Left lung (tissue), 10 donors: ENCODE measurements around the gene CHMP4B. TPM values are rescaled to one million over a fixed set of nuclear protein-coding genes. Genes with fewer than 3 reads are reported as not detected.
A peak's percentile ranks its signal among the peaks of the same experiment; 100 is the strongest.

Experiments used
- ATAC-seq: fragments of 200-7000 bp; cut with Tn5 transposase; one replicate; pipeline ENCODE4 v1.9.1; 2020; ENCODE audit warnings: moderate library complexity
- DNase-seq, 4 donors: peaks; one replicate each; pipeline ENCODE4 v3.0.0-alpha.2; 2013 to 2020
- H3K27ac ChIP-seq, 2 donors: fragments of 200-600 bp; sonication (generic) in 1 of 2; one replicate each; pipeline versions ENCODE4 v1.5.0 to v1.8.0; 2020 to 2021
- H3K27me3 ChIP-seq, 2 donors: fragments of 200-600 bp; sonication (generic) in 1 of 2; one replicate each; pipeline versions ENCODE4 v1.5.0 to v1.8.0; 2020 to 2021
- H3K36me3 ChIP-seq, 2 donors: fragments of 200-600 bp; sonication (generic) in 1 of 2; one replicate each; pipeline versions ENCODE4 v1.5.0 to v1.8.0; 2020 to 2021
- H3K4me1 ChIP-seq, 2 donors: fragments of 200-600 bp; one replicate each; pipeline ENCODE4 v1.8.0; 2021
- H3K4me3 ChIP-seq, 2 donors: fragments of 200-600 bp; sonication (generic) in 1 of 2; one replicate each; pipeline versions ENCODE4 v1.5.0 to v1.8.0; 2020 to 2021; ENCODE audit warnings: mild to moderate bottlenecking in 1 of 2
- H3K9me3 ChIP-seq, 2 donors: fragments of 200-600 bp; sonication (generic) in 1 of 2; one replicate each; pipeline versions ENCODE4 v1.5.0 to v1.8.0; 2020 to 2021
- intact Hi-C, 2 donors: fragments of 100-400 bp; cut with DNase I; formaldehyde crosslinking; loops; one replicate each; pipeline versions ENCODE4 v1.11.2 to v1.14.2; 2022
- polyA plus RNA-seq, 6 donors: library from polyadenylated mRNA; unstranded; fragments of 120-200 nt; gene quantifications; one replicate each; pipeline ENCODE4 v1.2.1, GENCODE V29; 2013; ENCODE audit not compliant: insufficient read length in 6 of 6
- total RNA-seq, 2 donors: library from RNA; stranded (reverse); fragmentation: NEBNext Ultra II Directional; extraction: Animal tissue kit (Norgen Biotek cat#: 25700); gene quantifications; one replicate each; pipeline ENCODE4 v1.2.1, GENCODE V29; 2021
- TF ChIP-seq, protein P1 (sequence below), 2 donors: fragments of 200-600 bp; sonication (generic) in 1 of 2; IDR thresholded peaks; one replicate each; pipeline versions ENCODE4 v1.5.0 to v1.8.0; 2021; ENCODE audit warnings: antibody characterized with exemption in 2 of 2
- donor health status: DM: no; HTN: yes; CAD: no.
- donor health status: DM: no; HTN: no; CAD: no.

Gene CHMP4B
- total and polyA plus RNA-seq, 8 donors, result 83.2 to 117 (median 109) TPM

DNA sequence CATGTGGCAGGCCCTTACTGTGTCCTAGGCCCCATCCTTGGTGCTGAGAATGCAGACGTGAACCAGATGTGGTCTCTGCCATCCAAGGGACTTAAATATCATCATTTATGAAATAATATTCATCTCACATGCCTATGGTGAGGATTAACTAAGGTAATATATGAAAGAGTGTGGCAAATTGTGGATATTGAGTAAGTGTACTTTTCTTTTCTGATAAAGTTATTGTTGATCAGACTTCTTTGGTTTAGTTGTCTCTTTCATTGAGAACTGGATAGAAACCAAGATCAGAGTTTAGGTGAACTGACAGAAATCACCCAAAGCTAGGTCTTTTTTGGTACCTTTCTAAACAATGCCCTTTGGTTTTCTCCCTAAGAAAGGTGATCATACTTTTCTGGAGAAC is 5.0 kb downstream of the CHMP4B start:
- Histone ChIP-seq H3K36me3 (peaks cover 0 to 13% of the 10 kb centered on the region in 2 donors), H3K27me3 (no peaks in the 10 kb centered on the region), H3K9me3 (no peaks in the 10 kb centered on the region), H3K27ac (no peak overlapping the region), H3K4me1 (peaks cover 23 to 82% of the 10 kb centered on the region in 2 donors), H3K4me3 (no peak overlapping the region)
- TF ChIP-seq, protein P1, sequence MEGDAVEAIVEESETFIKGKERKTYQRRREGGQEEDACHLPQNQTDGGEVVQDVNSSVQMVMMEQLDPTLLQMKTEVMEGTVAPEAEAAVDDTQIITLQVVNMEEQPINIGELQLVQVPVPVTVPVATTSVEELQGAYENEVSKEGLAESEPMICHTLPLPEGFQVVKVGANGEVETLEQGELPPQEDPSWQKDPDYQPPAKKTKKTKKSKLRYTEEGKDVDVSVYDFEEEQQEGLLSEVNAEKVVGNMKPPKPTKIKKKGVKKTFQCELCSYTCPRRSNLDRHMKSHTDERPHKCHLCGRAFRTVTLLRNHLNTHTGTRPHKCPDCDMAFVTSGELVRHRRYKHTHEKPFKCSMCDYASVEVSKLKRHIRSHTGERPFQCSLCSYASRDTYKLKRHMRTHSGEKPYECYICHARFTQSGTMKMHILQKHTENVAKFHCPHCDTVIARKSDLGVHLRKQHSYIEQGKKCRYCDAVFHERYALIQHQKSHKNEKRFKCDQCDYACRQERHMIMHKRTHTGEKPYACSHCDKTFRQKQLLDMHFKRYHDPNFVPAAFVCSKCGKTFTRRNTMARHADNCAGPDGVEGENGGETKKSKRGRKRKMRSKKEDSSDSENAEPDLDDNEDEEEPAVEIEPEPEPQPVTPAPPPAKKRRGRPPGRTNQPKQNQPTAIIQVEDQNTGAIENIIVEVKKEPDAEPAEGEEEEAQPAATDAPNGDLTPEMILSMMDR (IDR thresholded peaks at IDR 0.05), result no peak
- DNase-seq (peak in 1 of 4 donors; percentile 2), ATAC-seq (no peak)
- intact Hi-C loops, result no loop called here

DNA sequence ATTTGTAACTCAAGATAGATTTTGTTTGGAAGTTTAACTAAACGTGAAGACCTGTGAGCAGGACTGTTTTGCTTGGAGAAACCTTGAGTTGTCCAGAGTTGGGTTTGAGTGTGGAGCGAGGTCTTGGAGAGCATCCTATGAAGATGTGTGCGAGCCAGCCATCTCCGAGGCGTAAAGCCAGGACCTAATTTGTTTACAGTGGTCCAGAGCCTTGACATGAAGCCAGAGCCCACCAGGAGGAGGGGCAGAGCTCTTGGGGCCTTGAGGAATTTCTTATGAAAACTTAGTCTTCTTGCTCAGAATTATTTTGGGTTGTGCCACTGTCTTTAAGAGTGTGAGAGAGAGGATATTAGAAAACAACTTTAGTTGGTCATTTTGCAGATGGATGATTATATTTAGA is 6.3 kb downstream of the CHMP4B start:
- H3K4me1 ChIP-seq, result peaks cover 23 to 82% of the 10 kb centered on the region in 2 donors
- intact Hi-C loops, result no loop called here

DNA sequence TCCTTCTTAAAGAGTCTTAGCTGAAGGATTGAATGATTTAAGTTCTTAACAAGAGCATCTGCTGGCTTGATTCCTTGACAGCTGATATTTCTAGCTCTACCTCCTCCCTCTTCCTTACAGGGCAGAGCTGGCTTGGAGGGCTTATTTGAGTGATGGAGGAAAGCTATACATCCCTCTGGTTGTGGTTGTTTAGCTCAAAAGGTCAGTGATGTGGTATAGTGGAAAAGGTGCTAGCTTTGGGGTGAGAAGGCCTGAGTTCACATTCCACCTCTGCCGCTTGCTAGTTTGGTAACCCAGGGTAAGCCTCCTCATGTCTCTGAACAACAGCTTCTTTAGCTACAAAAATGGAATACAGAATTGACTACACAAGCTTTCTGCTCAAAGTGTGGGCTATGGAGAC is 8.3 kb downstream of the CHMP4B start:
- peaks cover 0 to 16% of the 10 kb centered on the region in 2 donors for H3K36me3 ChIP-seq
- ATAC-seq (no peak), DNase-seq (no peak)
- H3K27ac ChIP-seq, result no peak overlapping the region
- no peaks in the 10 kb centered on the region for H3K9me3 ChIP-seq
- intact Hi-C loops, result no loop called here
- H3K4me3 ChIP-seq, result no peak overlapping the region
- TF ChIP-seq, protein P1 (IDR thresholded peaks at IDR 0.05), result no peak
- H3K4me1 ChIP-seq, result peaks cover 12 to 66% of the 10 kb centered on the region in 2 donors
- no peaks in the 10 kb centered on the region for H3K27me3 ChIP-seq

More for the DNA sequence above, 6.3 kb downstream of the CHMP4B start:
- Histone ChIP-seq H3K9me3 (no peaks in the 10 kb centered on the region), H3K27me3 (no peaks in the 10 kb centered on the region), H3K4me3 (no peak overlapping the region), H3K36me3 (peaks cover 0 to 13% of the 10 kb centered on the region in 2 donors), H3K27ac (no peak overlapping the region)
- DNase-seq (no peak), ATAC-seq (no peak)
- TF ChIP-seq, protein P1 (IDR thresholded peaks at IDR 0.05), result no peak

DNA sequence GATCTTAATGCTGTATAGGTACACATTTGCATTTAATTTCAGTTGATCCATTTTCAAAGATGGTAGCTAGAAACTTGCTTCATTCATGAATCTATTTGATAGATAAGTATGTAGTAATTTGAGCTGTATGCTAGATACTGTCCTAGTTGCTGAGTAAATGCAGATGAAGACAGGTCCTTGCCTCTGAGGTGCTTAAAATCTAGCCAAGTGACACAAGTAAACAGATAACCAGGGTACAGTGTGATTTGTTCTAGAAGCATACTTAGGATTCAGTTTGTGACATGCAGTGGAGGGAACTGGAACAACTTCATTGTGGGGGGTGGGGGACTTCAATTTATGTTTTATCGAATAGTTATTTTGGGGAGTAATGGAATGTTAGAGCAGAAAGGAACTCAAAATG is 9.2 kb downstream of the CHMP4B start:
- intact Hi-C loops, result no loop called here
- ATAC-seq (peak; percentile 55), DNase-seq (no peak)
- Histone ChIP-seq H3K36me3 (peaks cover 0 to 11% of the 10 kb centered on the region in 2 donors), H3K27ac (no peak overlapping the region), H3K4me1 (peaks cover 6 to 66% of the 10 kb centered on the region in 2 donors), H3K4me3 (no peak overlapping the region), H3K9me3 (no peaks in the 10 kb centered on the region), H3K27me3 (no peaks in the 10 kb centered on the region)
- TF ChIP-seq, protein P1 (IDR thresholded peaks at IDR 0.05), result no peak

DNA sequence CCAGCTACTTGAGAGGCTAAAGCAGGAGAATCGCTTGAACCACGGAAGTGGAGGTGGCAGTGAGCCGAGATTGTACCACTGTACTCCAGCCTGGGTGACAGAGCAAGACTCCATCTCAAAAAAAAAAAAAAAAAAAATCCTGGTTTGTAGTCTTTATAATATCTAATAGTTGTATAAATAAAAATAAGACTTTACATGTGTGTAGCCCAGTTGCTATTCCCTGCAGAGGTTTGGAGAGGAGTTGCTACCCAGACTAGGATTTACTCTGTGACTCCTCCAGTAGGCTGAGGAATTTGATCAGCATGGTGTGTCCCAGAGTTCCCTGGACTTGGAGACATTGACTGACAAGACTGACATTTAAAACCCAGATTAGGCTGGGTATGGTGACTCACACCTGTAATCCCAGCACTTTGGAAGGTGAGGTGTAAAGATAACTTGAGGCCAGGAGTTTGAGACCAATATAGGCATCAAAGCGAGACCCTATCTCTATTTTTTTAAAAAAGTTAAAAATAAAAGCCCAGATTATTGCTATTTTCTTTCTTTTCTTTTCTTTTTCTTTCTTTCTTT is 10.2 kb downstream of the CHMP4B start:
- Histone ChIP-seq H3K4me3 (no peak overlapping the region), H3K9me3 (no peaks in the 10 kb centered on the region), H3K4me1 (peaks cover 9 to 66% of the 10 kb centered on the region in 2 donors), H3K27ac (no peak overlapping the region), H3K36me3 (peaks cover 0 to 3% of the 10 kb centered on the region in 2 donors), H3K27me3 (no peaks in the 10 kb centered on the region)
- no peak for DNase-seq
- TF ChIP-seq, protein P1 (IDR thresholded peaks at IDR 0.05), result no peak
- ATAC-seq, result no peak
- intact Hi-C loops, result no loop called here
